Keratinocyte (primary cell): ENCODE measurements around the gene ZSCAN30.

Source experiments
- EZH2 ChIP-seq: IDR thresholded peaks from one replicate; pipeline ENCODE4 v1.6.1; 2012; ENCODE audit warnings: inconsistent platforms, mild to moderate bottlenecking, low read length, moderate library complexity
- TF ChIP-seq, protein P1 (sequence below), 3 experiments: IDR thresholded peaks in 1 of 3; conservative IDR thresholded peaks in 1 of 3; optimal IDR thresholded peaks in 1 of 3; 2 replicates in 2 of 3; 3 replicates in 1 of 3; pipeline versions ENCODE3 to v1.5.1; 2011; ENCODE audit warnings: low read length in 3 of 3, mild to moderate bottlenecking in 3 of 3, moderate library complexity in 2 of 3, control low read depth in 1 of 3, inconsistent platforms in 1 of 3; ENCODE audit not compliant: insufficient read depth in 2 of 3; ENCODE audit errors: extremely low read depth in 1 of 3

DNA sequence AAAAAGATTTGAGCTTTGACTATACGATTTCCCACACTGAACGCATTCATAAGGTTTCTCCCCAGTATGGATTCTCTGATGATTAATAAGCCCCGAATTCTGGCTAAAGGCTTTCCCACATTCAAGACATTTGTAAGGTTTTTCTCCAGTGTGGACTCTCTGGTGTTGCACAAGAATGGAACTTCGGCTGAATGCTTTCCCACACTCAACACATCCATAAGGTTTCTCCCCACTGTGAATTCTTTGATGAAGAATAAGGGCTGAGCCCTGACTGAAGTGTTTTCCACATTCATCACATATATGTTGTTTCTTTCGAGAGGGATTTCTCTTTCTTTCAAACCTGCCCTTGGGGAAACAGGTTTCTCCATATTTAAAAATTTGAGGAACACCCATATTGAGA is 47.3 kb upstream of the ZSCAN30 start:
- TF ChIP-seq, protein P1, sequence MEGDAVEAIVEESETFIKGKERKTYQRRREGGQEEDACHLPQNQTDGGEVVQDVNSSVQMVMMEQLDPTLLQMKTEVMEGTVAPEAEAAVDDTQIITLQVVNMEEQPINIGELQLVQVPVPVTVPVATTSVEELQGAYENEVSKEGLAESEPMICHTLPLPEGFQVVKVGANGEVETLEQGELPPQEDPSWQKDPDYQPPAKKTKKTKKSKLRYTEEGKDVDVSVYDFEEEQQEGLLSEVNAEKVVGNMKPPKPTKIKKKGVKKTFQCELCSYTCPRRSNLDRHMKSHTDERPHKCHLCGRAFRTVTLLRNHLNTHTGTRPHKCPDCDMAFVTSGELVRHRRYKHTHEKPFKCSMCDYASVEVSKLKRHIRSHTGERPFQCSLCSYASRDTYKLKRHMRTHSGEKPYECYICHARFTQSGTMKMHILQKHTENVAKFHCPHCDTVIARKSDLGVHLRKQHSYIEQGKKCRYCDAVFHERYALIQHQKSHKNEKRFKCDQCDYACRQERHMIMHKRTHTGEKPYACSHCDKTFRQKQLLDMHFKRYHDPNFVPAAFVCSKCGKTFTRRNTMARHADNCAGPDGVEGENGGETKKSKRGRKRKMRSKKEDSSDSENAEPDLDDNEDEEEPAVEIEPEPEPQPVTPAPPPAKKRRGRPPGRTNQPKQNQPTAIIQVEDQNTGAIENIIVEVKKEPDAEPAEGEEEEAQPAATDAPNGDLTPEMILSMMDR (optimal IDR thresholded peaks at IDR 0.05 in 1 of 3, IDR thresholded peaks at IDR 0.05 in 1 of 3, conservative IDR thresholded peaks at IDR 0.05 in 1 of 3; ENCODE audit: extremely low read depth in 1 of 3, insufficient read depth in 2 of 3, low read length in 3 of 3): no peak
- no peak for TF ChIP-seq EZH2
